Muscle of leg (tissue), 11 donors: ENCODE results near the gene CLEC10A. TPM values are rescaled to one million over a fixed set of nuclear protein-coding genes. Genes with fewer than 3 reads are reported as not detected.
"Not testable (repeated sequence)": the region's sequence is repeated elsewhere in the genome, so short reads cannot be mapped to it uniquely, and the experiment has no call there.

Experiments used
- DNase-seq: peaks from one replicate; pipeline ENCODE4 v3.0.0; 2013
- H3K27ac ChIP-seq: one replicate; pipeline ENCODE4 v1.5.1; 2013; ENCODE audit warnings: mild to moderate bottlenecking, low read length, control low read depth
- H3K27me3 ChIP-seq: one replicate; pipeline ENCODE4 v1.6.1; 2013; ENCODE audit warnings: low read length; ENCODE audit not compliant: control insufficient read depth, insufficient read depth
- H3K36me3 ChIP-seq: one replicate; pipeline ENCODE4 v1.6.1; 2013; ENCODE audit warnings: low read length; ENCODE audit not compliant: control insufficient read depth, insufficient read depth
- H3K4me1 ChIP-seq: one replicate; pipeline ENCODE4 v1.6.1; 2013; ENCODE audit warnings: low read length; ENCODE audit not compliant: control insufficient read depth, insufficient read depth
- H3K4me3 ChIP-seq: one replicate; pipeline ENCODE4 v1.5.1; 2013; ENCODE audit warnings: low read length, control low read depth
- H3K9me3 ChIP-seq: replicated peaks from 2 replicates; pipeline ENCODE4 v1.6.1; 2013; ENCODE audit warnings: low read depth, low read length; ENCODE audit not compliant: control insufficient read depth
- WGBS: methylation state at CpG from one replicate; pipeline ENCODE4 v1.1.5; 2013; ENCODE audit warnings: missing lambda C conversion rate; ENCODE audit not compliant: insufficient coverage; 5-methylcytosine and 5-hydroxymethylcytosine counted together
- polyA plus RNA-seq, 8 donors: library from polyadenylated mRNA; unstranded; fragments of 120-200 nt; gene quantifications; one replicate each; pipeline versions ENCODE4 v1.2.1 to v1.2.3, GENCODE V29; 2013; ENCODE audit warnings: inconsistent platforms in 1 of 8, low replicate concordance in 1 of 8; ENCODE audit not compliant: insufficient read length in 8 of 8, insufficient read depth in 1 of 8
- total RNA-seq: library from RNA; stranded (reverse); fragments of 120-200 nt; gene quantifications from one replicate; pipeline ENCODE4 v1.2.4, GENCODE V29; 2013

CLEC10A gene
- total and polyA plus RNA-seq, 9 donors = 0.96 to 1.9 (median 1.5) TPM

DNA sequence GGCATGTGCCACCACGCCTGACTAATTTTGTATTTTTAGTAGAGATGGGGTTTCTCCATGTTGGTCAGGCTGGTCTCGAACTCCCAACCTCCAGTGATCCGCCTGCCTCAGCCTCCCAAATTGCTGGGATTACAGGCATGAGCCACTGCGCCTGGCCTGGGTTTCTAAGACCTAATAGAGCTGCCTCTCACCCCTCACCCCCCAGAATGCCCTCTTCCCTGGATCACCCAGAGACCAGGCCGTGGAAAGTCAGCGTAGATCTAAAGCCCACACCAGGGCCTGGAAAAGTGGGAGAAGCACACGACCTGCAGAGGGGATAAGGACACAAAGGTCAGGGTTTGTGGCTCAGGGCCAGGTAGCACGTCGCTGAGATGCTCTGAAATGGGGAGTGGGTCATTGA lies 29.5 kb downstream of the CLEC10A start:
- not testable (repeated sequence) for H3K27ac ChIP-seq, H3K9me3 ChIP-seq, H3K4me1 ChIP-seq, DNase-seq, H3K36me3 ChIP-seq, H3K4me3 ChIP-seq
- 71% methylated on average over 6 of the region's 9 CpGs for WGBS
- peaks cover 32% of the 10 kb centered on the region for H3K27me3 ChIP-seq

DNA sequence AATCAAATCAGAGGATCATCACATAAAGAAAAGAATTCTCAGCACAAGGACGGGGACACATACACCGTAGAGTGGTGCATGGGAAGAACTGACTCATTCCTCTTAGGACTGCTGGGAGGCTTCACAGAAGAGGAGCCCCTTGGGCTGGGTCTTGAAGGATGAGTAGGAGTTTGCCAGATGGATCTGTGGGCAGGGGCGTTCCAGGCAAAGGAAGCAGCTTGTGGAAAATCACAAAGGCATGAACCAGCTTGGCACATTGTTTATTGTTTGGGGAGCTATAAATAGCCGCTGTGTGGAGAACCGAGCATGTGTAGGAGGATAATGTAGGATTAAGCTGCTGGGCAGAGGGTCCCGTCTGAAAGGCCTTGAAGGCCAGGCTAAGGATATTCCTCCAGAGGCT lies 31.1 kb downstream of the CLEC10A start:
- 68% methylated on average over 2 of the region's 6 CpGs for WGBS
- no peak for DNase-seq
- Histone ChIP-seq H3K27me3 (peaks cover 48% of the 10 kb centered on the region), H3K36me3 (no peaks in the 10 kb centered on the region), H3K4me3 (no peak overlapping the region), H3K9me3 (no peaks in the 10 kb centered on the region), H3K27ac (no peak overlapping the region), H3K4me1 (peaks cover 3% of the 10 kb centered on the region)

DNA sequence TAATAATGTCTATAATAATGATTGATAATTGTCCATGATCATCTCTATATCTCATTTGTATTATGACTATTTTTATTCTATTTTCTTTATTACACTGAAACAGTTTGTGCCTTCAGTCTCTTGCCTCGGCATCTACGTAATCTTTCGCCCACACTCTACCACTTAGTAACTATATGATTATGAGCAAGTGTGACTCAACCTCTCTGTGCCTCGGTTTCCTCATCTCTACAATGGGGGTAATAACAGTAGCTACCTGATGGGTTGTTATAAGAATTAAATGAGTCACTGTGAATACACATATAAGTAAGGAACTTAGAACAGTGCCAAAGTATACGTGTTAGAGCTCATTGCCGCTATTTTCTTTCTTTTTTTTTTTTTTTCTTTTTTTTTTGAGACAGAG lies 32.5 kb downstream of the CLEC10A start:
- DNase-seq = no peak
- Histone ChIP-seq H3K4me3 (no peak overlapping the region), H3K4me1 (peaks cover 17% of the 10 kb centered on the region), H3K27me3 (peaks cover 62% of the 10 kb centered on the region), H3K9me3 (no peaks in the 10 kb centered on the region), H3K27ac (no peak overlapping the region), H3K36me3 (no peaks in the 10 kb centered on the region)
- WGBS = no CpG with 5 or more reads among the region's 6 CpGs

DNA sequence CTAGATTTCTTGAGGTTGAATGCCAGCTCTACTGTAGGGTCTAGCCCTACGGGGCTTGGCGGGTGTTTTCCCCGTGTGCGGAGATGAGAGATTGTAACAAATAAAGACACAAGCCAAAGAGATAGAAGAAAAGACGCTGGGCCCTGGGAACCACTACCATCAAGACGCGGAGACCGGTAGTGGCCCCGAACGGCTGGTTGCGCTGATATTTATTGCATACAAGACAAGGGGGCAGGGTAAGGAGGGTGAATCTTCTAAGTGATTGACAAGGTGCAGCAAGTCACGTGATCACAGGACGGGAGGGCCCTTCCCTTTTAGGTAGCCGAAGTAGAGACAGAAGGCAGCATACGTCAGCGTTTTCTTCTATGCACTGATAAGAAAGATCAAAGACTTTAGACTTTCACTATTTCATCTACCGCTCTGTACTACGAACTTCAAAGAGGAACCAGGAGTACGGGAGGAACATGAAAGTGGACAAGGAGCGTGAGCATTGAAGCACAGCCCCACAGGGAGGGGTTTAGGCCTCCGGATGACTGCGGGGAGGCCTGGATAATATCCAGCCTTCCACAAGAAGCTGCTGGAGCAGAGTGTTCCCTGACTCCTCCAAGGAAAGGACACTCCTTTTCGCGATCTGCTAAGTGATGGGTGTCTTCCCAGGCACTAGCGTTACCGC lies 33.2 kb downstream of the CLEC10A start:
- not testable (repeated sequence) for H3K27ac ChIP-seq, H3K9me3 ChIP-seq, H3K36me3 ChIP-seq, DNase-seq, H3K4me3 ChIP-seq
- Histone ChIP-seq H3K27me3 (peaks cover 69% of the 10 kb centered on the region), H3K4me1 (peaks cover 21% of the 10 kb centered on the region)
- WGBS = 12% methylated on average over 16 of the region's 26 CpGs

DNA sequence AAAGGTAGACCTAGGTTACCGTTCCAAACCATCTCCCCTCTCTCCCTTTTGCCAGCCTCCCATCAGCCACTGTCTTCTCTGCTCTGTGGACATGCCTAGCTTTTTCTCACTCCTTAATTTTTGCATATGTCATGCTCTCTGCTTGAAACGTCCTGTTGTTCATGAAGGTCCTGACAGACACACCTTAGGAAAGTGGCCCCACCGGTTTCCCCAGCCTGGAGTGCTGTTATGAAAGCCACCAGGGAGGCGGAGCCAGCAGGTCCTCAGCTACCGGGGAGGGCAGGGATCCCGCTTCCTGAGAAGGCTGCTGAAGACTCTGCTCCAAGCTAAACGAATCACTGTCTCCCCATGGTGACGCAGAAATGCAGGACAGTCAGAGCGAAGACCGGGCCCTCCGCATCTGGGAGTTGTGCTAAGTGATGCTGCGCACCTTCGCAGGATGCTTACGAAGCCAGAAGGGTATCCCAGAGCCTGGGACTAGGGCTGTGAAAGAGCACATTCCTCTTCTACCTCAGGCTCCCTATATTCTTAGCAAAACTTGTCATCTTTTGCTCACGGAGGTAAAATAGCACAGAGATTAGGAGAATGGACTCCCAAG lies 33.8 kb downstream of the CLEC10A start:
- peaks cover 75% of the 10 kb centered on the region for H3K27me3 ChIP-seq
- no peak for DNase-seq
- H3K4me3 ChIP-seq = no peak overlapping the region
- H3K27ac ChIP-seq = no peak overlapping the region
- no peaks in the 10 kb centered on the region for H3K9me3 ChIP-seq
- 5% methylated on average over 14 of the region's 15 CpGs for WGBS
- H3K36me3 ChIP-seq = no peaks in the 10 kb centered on the region
- peaks cover 21% of the 10 kb centered on the region for H3K4me1 ChIP-seq

DNA sequence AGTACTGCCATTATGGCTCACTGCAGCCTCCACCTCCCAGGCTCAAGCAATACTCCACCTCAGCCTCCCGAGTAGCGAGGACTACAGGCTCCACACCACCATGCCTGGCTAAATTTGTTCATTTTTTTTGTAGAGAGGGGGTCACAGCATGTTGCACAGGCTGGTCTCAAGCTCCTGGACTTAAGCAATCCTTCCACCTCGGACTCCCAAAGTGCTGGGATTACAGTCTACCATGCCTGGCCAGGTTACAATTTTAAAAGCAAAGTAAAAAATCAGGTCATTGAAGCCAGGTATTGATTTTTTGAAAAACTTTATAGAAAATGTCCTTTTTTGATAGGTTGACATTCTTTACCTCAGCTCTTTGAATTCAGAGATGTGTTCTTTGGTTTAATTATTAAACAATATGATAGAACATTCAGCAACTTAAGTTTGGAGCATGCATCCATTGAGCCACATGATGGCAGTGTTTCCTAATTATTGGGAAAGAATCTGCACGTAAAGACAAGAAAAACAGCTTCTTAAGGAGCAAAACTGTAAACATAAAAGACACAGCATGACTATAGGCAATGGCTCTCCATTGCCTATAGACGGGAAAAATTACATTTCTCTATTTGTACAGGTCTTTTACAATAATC lies 34.4 kb downstream of the CLEC10A start:
- peak; percentile 87 for DNase-seq
- peaks cover 77% of the 10 kb centered on the region for H3K27me3 ChIP-seq
- no peak overlapping the region for H3K4me3 ChIP-seq
- no peaks in the 10 kb centered on the region for H3K36me3 ChIP-seq
- no peak overlapping the region for H3K27ac ChIP-seq
- H3K9me3 ChIP-seq = no peaks in the 10 kb centered on the region
- peaks cover 21% of the 10 kb centered on the region for H3K4me1 ChIP-seq
- WGBS = no CpG with 5 or more reads among the region's 5 CpGs

DNA sequence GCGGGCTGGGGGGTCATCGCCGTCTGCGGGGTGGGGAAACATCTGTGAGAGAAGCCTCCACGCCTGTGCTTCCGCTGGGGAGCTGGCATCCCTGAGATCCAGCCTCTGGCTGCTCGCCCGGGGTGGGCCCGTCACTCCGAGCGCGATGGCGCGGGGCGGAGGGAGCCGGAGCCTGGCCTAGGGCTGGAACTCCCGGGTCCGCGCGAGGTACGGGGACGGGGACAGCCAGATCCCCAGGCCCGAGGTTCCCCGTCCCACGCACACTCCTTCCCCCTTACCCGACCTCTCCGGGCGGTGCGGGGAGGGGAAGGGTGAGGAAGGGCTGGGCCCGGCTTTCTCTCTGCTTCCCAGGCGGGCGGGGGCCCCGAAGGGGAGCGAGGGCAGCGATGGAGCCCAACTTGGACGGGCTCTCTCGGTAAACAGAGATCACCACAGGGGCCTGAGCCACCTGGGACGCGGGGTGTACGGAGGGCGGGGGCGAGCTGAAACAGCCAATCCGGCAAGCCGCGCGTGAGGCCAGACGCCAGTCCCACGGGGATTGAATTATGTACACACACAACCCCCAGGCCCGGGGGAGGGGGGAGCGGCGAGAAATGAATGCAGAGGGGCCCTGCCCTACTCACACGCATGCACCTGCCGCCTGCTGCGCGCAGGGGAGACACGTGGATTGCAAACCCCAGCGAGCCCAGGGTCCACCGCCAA lies 36.4 kb downstream of the CLEC10A start, which contains the start of gene SLC16A11:
TSS of gene SLC16A11 (minus strand) at position 596 of the 702 bp plus-strand sequence. CDS start at position 17, 579 bp downstream.
- peak; percentile 46 for DNase-seq
- Histone ChIP-seq H3K27me3 (peaks cover 70% of the 10 kb centered on the region), H3K36me3 (no peaks in the 10 kb centered on the region), H3K4me1 (peaks cover 21% of the 10 kb centered on the region), H3K9me3 (no peaks in the 10 kb centered on the region), H3K4me3 (peak within 1 kb of the TSS; percentile 30), H3K27ac (no peak within 1 kb of the TSS)
- WGBS = under 1% methylated on average over 20 of the region's 58 CpGs

DNA sequence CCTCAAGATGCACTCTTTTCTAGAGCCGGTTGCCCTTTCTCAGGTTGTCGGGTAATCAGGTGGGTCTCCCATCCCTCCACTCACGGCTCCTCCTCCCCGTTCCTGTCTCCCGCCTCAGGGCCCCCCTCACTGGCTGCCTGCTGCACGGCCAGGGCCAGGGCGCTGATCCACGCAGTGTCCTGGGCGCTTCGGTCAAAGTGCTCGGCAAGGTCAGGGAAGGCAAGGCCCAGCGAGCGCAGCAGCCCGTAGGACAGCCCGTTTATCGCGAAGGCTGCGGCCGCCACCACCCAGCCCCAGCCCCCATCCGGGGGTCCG lies 36.9 kb downstream of the CLEC10A start:
- Histone ChIP-seq H3K9me3 (no peaks in the 10 kb centered on the region), H3K36me3 (no peaks in the 10 kb centered on the region), H3K27me3 (peaks cover 69% of the 10 kb centered on the region), H3K4me1 (peaks cover 21% of the 10 kb centered on the region), H3K4me3 (peak overlapping the region; percentile 30), H3K27ac (no peak overlapping the region)
- no peak for DNase-seq
- WGBS = 1% methylated on average over 21 of the region's 21 CpGs

DNA sequence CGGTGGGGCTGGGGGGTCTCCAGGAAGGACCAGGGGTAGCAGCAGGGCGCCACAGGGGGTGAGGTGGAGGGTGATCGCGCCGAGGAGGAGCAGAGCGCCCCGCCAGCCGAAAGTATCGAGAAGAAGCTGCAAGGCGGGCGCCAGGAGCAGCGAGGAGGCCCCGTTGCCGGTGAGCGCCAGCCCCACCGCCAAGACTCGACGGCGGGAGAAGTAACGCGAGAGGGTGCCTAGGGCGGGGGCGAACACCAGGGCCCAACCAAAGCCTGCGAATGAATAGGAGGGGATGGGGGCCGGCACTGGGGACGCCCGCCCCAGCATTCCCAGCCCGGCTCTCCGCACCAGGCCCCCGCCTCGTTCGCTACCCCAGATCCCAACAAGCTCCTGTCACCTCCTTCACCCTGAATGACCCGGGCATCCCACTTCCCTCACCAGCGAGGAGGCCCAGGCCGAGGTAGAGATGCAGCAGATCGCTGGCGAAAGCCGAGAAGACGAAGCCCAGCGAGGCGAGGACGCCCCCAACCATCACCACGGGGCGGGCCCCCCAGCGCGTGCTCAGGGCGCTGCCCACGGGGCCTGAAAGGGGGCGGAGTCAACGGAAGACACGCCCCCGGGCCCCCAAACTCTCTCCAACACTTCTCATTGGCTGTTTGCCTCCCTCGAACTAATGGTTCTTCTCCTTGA lies 37.4 kb downstream of the CLEC10A start:
- Histone ChIP-seq H3K36me3 (no peaks in the 10 kb centered on the region), H3K27ac (no peak overlapping the region), H3K4me3 (peak overlapping the region; percentile 30), H3K4me1 (peaks cover 21% of the 10 kb centered on the region), H3K9me3 (no peaks in the 10 kb centered on the region), H3K27me3 (peaks cover 65% of the 10 kb centered on the region)
- WGBS = 2% methylated on average over 49 of the region's 53 CpGs
- DNase-seq = no peak
